Measurements from ENCODE around the gene UPK3BL2. TPM values are rescaled to one million over a fixed set of nuclear protein-coding genes. Genes with fewer than 3 reads are reported as not detected.
A peak's percentile ranks its signal among the peaks of the same experiment; 100 is the strongest.
"Not testable (repeated sequence)": the region's sequence is repeated elsewhere in the genome, so short reads cannot be mapped to it uniquely, and the experiment has no call there.

The UPK3BL2 gene
- total and polyA plus RNA-seq, 9 of the 15 experiments (the other 6 are each of a cell fraction or from before 2014, with no cell fraction given): 0.77 to 24.8 (median 6.9) TPM; not detected in 1

DNA sequence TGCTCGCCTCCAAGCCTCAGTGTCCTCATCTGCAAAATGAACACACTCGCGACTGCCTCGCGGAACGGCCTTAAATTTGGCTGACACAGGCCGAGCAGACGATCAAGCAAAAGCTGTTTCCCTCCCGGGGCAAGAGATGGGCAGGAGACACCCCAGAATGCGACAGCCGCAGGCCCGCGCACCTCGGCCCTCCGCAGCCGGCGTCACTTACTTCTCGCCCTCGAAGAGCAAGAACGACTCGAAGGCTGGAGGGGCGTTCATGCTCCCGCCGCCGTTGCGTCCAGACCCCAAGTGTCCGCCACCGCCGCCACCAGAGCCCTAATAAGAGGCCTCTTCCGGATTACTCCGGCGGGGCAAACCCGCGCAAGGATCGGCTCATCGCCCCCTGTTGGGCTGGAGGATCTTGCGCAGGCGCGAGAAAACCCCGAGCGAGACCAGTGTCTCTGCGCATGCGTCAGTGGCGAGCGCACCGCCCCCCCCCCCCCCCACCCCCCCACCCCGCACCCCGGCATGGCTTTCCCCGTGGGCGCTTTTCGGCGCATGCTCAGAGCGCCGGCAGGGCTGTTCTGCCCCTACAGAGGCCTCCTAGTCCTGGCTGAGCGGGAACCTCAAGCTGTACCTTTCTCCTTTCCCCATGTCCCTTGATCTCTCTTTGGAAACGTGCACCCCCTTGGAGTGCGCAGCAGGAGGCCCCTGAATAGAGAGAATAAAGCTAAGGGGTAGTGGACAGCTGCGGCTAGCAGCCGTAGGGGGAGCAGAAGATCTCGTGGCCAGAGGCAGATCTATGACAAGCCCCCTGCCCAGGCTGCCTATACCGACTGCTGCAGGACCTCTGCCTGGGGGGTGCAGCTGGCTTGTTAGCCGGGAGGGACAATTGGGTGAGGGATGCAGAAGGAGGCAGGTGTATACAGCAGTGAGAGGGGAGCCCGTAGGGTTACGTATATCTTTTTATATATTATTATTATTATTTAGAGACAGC lies 29.1 kb upstream of the UPK3BL2 start, which contains the start of gene POLR2J3 (continued):
- TF ChIP-seq, protein P1, sequence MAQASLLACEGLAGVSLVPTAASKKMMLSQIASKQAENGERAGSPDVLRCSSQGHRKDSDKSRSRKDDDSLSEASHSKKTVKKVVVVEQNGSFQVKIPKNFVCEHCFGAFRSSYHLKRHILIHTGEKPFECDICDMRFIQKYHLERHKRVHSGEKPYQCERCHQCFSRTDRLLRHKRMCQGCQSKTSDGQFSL (CRISPR knock-in tag; IDR thresholded peaks at IDR 0.05): not testable (repeated sequence)
- TF ChIP-seq, protein P1 (tag; IDR thresholded peaks at IDR 0.05): peak in 1 of 2 experiments; percentile 87; a peak in 2 of 4 replicates
- TF ChIP-seq, protein P2, sequence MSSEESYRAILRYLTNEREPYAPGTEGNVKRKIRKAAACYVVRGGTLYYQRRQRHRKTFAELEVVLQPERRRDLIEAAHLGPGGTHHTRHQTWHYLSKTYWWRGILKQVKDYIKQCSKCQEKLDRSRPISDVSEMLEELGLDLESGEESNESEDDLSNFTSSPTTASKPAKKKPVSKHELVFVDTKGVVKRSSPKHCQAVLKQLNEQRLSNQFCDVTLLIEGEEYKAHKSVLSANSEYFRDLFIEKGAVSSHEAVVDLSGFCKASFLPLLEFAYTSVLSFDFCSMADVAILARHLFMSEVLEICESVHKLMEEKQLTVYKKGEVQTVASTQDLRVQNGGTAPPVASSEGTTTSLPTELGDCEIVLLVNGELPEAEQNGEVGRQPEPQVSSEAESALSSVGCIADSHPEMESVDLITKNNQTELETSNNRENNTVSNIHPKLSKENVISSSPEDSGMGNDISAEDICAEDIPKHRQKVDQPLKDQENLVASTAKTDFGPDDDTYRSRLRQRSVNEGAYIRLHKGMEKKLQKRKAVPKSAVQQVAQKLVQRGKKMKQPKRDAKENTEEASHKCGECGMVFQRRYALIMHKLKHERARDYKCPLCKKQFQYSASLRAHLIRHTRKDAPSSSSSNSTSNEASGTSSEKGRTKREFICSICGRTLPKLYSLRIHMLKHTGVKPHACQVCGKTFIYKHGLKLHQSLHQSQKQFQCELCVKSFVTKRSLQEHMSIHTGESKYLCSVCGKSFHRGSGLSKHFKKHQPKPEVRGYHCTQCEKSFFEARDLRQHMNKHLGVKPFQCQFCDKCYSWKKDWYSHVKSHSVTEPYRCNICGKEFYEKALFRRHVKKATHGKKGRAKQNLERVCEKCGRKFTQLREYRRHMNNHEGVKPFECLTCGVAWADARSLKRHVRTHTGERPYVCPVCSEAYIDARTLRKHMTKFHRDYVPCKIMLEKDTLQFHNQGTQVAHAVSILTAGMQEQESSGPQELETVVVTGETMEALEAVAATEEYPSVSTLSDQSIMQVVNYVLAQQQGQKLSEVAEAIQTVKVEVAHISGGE (CRISPR knock-in tag; IDR thresholded peaks at IDR 0.05): peak in 1 of 3 experiments; percentile 68; a peak in 2 of 6 replicates
- 0 out of 2 replicates have a peak, but pooled peaks have one; percentile 18 for TF ChIP-seq MBD2 (IDR thresholded peaks at IDR 0.05; ENCODE audit: borderline replicate concordance, low read depth)
- peak in 1 of 2 experiments; percentile 36; a peak in 1 of 4 replicates for TF ChIP-seq SIN3A (IDR thresholded peaks at IDR 0.05; ENCODE audit: borderline replicate concordance in 2 of 2, control insufficient read depth in 1 of 2, low read depth in 2 of 2, low read length in 2 of 2)
- TF ChIP-seq RBFOX2 (IDR thresholded peaks at IDR 0.05; ENCODE audit: low read depth, low read length): peak; percentile 73
- TF ChIP-seq TAF1 (IDR thresholded peaks at IDR 0.05; ENCODE audit: control insufficient read depth, extremely low read depth, insufficient read depth, low read length, severe bottlenecking): peak; percentile 65
- peak; percentile 69 for TF ChIP-seq ELF1 (tag; IDR thresholded peaks at IDR 0.05)
- TF ChIP-seq EP400 (IDR thresholded peaks at IDR 0.05): 0 out of 2 replicates have a peak, but pooled peaks have one; percentile 15
- TF ChIP-seq, protein P3, sequence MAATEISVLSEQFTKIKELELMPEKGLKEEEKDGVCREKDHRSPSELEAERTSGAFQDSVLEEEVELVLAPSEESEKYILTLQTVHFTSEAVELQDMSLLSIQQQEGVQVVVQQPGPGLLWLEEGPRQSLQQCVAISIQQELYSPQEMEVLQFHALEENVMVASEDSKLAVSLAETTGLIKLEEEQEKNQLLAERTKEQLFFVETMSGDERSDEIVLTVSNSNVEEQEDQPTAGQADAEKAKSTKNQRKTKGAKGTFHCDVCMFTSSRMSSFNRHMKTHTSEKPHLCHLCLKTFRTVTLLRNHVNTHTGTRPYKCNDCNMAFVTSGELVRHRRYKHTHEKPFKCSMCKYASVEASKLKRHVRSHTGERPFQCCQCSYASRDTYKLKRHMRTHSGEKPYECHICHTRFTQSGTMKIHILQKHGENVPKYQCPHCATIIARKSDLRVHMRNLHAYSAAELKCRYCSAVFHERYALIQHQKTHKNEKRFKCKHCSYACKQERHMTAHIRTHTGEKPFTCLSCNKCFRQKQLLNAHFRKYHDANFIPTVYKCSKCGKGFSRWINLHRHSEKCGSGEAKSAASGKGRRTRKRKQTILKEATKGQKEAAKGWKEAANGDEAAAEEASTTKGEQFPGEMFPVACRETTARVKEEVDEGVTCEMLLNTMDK (IDR thresholded peaks at IDR 0.05; ENCODE audit: borderline replicate concordance, insufficient read depth, low read depth, low read length, poor library complexity, severe bottlenecking): peak; percentile 56
- TF ChIP-seq POLR2A (conservative IDR thresholded peaks at IDR 0.05): 0 out of 2 replicates have a peak, but pooled peaks have one; percentile 38

DNA sequence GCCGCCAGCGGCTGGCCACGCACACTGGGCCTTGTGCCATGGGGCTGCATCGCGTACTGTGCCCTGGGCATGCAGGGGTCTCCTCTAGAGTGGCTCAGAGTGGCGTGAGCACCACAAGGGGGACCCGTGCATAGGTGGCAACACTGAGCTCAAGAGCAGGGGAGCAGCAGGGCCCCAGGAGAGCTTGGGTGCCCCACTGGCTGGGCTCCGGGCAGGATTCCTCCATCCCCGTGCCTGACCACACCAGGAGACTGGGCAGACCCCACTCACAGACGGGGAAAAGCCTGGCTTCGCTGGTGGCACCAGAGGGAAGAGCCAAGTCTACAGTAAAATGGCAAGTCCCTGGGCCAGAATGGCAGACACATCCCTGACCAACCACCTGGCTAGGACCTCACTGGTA lies 25.1 kb upstream of the UPK3BL2 start:
- H3K9ac ChIP-seq (ENCODE audit: insufficient read depth in 1 of 2, low read depth in 2 of 2, low read length in 2 of 2); H3K9me1 ChIP-seq (ENCODE audit: control insufficient read depth, insufficient read depth, low read length); H3K4me1 ChIP-seq (replicated peaks in 1 of 2; ENCODE audit: control insufficient read depth in 2 of 2, insufficient read depth in 2 of 2, low read length in 2 of 2); ATAC-seq; BruUV-seq (replicated peaks); DNase-seq (ENCODE audit: extremely low read depth in 1 of 4, low spot score in 3 of 4); FAIRE-seq; intact Hi-C loops (cut with micrococcal nuclease); H2AFZ ChIP-seq (ENCODE audit: low read depth, low read length); H3K4me2 ChIP-seq (ENCODE audit: insufficient read depth, low read length); H3K9me3 ChIP-seq (replicated peaks; ENCODE audit: control insufficient read depth, insufficient read depth, low read depth, low read length); POLR2A ChIA-PET; H3K27me3 ChIP-seq (ENCODE audit: control insufficient read depth in 2 of 2, insufficient read depth in 2 of 2, low read length in 2 of 2); CTCF ChIA-PET (ENCODE audit: low intra/inter-chr PET ratio); H3K79me2 ChIP-seq (ENCODE audit: control insufficient read depth, insufficient read depth, low read length); H3K36me3 ChIP-seq (ENCODE audit: control insufficient read depth, insufficient read depth, low read length); H3K27ac ChIP-seq (ENCODE audit: extremely low read depth, low read depth, low read length); H3K4me3 ChIP-seq; H4K20me1 ChIP-seq (replicated peaks; ENCODE audit: control insufficient read depth, insufficient read depth, low read length): not testable (repeated sequence)
- in situ Hi-C loops (cut with MboI): loop anchor here (25.0 kb wide), 1 partner anchor 106 kb away; the partner anchor contains the start of genes ALKBH4 and LRWD1
- 98% methylated on average over 3 of the region's 11 CpGs for WGBS (ENCODE audit: insufficient coverage, low coverage, missing lambda C conversion rate)
